ENCODE data around the gene PTOV1. TPM values are rescaled to one million over a fixed set of nuclear protein-coding genes. Genes with fewer than 3 reads are reported as not detected.

Gene PTOV1
- total RNA-seq, 1 experiment from 2014 or later = 139 TPM

DNA sequence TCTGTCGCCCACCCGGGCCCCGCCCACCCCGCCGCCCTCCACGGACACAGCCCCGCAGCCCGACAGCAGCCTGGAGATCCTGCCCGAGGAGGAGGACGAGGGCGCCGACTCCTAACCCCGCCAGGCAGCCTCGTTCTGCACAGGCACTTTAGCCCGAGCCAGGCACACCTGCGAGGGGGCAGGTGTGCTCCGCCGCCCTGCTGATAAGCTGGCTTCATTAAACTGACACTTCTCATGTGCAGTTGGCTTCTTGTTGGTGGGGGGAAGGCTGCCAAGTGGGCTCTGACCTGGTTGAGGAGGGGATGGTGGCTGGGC, 37.5 kb downstream of the PTOV1 start:
- no peak for DNase-seq (ENCODE audit: low spot score)

DNA sequence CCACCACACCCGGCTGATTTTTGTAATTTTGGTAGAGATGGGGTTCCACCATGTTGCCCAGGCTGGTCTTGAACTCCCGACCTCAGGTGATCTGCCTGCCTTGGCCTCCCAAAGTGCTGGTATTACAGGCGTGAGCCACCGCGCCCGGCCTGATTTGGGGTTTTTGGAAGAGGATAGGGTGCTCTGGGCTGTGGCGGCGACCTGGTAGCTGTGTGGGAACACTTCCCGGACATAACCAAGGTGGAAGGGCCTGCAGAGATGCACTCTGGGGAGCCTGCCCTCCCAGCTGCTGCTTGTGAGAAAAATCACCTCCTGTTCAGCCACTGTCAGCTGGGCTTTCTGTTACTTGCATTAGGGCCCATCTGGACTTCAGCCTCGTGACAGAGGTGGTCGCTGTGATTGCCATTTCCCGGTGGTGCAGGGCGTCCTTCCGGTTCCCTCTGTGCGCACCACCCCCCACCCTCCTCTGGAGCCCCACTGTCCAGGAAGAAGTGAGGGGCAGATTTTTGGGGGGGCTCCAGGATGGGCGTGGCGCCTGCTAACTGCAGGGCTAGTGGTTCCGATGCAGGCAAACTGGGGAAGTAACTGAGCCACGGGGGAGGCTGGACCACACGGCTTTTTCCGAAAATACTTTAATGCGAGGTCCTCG, 38.2 kb downstream of the PTOV1 start:
- DNase-seq (ENCODE audit: low spot score) = no peak

DNA sequence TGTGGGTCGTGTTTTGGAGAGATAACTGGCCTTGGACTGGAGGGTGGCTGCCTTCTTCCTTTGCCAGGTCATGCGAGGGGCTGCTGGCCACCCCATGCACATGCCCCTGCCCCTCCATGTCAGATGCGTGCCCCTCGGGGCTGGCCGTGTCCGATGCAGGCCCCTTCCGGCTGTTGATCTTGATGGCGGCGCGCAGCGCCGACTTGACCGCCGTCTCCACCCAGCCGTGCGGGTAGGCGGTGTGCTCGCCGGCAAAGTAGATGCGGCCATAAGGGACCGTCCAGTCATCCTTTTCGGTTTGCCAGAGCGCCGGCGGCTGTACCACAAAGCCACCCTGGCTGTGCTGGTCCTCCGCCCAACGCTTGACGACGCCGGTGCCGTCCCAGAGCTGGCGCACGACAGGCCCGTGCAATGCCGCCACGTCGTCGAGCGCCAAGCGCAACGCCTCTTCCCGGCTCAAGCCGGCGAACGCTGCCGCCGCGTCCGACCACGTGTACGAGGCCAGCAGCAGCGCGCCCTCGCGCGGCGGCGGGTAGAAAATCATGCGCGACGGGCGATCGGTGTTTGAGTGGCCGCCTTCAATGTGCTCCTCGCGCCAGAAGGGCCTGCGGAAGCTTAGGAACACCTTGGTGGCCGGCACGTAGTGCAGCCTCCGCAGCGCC, 38.9 kb downstream of the PTOV1 start:
- DNase-seq (ENCODE audit: low spot score) = no peak

DNA sequence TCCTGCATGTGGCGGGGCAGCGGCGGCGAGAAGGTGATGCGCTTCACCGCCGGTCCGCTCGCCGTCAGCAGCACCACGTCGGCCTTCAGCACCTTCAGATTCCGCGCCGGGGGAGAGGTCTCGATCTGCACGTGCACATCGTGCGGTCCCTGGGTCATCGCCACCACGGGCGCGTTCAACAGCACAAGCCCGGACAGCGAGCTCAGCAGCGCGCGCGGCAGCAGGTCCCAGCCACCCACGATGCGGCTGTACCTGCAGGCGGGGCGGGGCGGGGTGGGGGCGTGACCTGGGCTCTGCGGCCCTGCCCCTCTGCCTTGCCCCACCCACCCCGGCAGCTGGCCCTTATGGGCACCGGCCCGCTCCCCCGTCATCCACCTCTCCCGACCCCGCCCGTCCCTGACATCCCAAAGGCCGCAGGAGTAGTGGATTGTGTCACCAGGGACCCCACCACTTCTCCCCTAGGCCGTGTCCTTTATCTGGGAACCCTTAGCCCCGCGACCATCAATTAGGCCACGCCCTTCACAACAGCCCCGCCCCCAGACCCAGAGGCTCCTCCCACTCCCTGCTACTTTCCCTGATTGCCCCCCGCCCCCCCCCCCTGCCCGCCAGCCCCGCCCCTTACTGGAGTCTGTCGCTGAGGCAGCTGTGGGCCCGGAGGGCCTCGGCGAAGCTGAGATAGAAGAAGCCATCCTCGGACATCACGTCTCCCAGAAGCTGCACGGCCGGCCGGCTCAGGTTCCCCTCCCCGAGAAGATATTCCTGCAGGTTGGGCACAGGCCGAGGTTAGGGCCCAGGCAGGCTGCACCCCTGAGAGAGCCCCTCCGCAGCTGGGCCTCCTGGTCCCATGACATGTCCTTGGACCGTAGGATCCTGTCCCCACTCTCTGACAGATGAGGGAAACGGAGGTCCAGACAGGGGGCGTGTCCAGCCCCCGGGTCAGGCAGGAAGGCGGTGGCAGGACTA, 39.7 kb downstream of the PTOV1 start:
- no peak for DNase-seq (ENCODE audit: low spot score)

DNA sequence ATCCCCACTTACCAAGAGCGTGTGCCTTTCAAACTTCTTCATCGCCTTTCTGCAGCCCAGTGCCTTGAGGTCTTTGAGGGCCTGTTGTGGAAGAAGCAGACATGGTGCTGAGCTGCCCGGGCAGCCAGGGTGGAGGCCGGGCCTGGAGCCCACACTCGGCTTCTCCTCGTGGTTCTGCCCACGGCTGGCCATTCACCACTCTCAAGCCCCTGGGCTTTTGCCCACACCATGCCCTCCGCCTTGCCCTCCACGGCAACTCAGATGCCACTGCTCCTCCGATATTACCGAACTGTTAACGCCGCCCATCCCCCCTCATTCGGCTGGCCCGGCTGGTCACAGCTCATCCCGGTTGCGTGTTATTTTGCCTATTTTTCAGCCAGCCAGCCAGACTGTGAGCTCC, 40.4 kb downstream of the PTOV1 start:
- no peak for DNase-seq (ENCODE audit: low spot score)

DNA sequence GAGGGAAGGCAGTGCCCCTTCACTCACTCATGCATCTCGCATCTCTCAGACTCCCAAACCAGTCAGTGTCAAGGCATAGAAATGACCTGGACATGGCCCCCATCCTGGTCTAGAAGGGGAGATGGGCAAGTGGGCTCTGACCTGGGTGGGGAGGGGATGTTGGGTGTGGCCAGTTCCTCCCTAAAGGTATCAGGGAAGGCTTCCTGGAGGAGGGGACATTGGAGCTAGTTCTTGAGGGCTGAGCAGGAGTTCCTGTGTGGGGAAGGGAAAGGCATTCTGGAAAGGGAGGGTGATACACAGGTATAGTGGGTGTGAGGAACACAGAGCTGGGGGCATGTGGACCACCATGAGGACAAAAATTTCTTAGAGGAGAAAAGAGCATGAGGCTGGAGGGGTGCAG, 41.8 kb downstream of the PTOV1 start:
- DNase-seq (ENCODE audit: low spot score) = no peak

DNA sequence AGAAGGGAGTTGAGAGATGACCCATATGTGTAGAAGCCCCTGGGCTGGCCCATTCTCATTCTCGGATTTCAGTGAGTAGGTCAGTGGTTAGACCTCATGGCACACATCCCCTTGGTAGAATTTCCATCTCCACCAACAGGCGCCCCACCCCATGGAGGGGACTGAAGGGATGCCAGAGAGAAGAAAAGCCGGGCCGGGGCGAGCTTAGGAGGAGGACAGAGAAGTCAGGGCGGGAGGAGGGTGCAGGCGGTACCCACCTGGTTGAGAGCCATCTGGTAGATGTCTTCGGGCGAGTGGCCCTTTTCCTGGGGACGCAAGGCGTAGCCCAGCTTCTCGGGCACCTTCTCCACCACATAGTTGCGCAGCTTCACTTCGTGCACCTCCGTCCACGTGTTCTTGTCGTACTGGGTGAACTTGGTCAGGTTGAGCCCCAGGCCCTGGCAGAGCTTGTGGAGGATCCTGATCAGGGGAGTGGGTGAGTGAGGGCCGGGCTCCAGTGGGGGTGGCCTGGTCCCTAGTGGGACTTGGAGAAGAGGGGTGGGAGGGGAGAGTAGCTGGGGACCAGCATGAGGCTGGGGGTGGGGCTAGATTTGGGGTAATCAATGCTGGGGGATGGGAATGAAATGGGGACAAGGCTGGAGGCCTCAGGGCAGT, 43.2 kb downstream of the PTOV1 start:
- no peak for DNase-seq (ENCODE audit: low spot score)

DNA sequence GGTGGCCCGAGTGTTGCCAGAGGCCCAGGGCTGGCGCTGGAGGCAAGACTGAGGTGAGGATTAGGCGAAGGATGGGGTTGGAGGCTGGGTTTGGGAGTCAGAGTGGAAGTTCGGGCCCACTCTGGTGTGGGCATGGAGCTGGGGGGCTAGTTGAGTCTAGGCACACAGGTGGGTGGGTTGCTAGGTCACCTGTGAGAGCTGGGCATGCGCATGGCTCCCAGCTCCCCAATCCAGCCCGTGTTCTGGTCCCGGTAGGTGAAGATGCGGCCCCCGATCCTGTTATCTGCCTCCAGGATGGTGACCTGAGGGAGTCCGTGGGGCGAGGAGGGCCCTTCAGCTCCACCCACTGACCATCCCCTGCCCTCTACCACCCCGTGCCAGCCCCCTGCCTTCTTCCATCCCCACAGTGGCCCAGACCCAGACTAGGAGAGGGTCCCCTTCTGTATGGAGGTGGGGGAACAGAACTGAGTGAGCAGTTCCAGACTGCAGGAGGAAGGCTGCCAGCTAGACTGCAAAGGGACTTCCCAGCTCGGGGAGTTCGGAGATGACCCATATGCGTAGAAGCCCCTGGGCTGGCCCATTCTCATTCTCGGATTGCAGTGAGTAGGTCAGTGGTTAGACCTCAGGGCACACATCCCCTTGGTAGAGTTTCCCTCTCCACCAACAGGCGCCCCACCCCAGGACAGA, 44.1 kb downstream of the PTOV1 start:
- DNase-seq (ENCODE audit: low spot score) = no peak

DNA sequence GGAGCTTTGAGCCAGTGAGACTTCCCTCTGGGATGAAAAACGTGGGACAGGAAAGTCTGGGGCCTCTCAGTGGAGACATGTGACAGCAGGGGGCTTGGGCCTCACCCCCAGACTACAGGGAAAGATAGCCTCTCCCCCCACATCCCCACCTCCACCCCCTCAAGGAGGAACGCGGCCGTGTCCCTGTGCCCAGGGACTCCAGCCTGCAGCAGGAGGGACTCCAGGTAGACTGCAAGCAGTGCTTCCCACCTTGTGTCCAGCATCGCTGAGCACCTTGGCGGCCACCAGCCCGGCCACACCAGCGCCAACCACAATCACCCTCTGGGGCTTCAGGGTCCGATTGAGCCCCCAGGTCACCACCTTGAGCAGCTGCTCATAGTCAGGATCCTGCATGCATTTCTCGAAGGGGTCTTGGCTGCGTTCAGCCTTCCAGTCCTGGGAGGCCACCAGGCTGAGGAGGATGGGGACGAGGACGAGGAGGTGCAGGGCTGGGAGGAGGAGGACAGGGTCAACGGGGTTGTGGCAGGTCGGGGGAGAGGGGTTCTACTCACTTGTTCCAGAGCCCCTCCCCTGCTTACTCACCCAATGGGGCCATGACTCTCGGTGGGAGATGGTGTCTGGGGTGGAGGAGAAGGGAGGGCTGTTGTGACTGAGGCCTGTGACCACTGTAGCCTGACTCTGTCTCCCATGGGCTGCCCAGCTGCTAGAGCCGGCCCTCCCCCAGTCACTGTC, 44.8 kb downstream of the PTOV1 start:
- no peak for DNase-seq (ENCODE audit: low spot score)

DNA sequence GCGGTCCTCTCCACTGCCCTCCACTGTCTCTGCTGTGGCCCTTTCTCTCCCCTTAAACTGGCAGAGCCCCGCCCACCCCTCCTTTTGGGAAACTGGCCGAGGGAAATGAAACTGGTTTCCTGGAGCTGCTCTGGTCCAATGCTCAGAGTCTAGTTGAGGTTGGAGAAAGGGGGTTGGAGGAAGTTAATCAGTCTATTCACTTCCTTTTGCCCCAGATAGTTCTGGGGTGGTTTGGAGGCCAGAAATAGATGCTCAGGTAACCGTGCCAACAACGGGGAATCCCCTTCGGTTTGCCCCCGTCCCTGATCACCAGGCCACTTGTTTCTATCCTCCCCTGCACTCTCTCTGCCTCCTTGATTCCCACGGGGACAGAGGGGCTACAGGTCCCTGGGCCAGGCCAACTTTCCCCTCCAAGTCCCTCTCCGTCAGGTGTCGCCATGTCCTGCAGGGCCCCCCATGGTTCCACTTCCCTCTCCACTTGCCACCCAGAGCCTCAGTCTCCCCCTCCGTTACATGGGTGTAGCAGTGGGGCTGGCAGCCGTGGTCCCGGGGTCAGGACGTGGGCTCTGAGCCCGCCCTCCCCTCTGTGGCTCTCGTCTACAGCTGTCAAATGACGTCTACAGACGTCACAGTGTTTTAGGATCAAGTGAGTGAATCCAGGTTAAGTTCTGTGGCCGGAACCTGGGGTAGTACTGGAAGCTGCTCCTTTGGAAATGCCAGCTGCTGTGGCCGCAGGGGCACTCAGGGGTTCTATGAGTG, 46.1 kb downstream of the PTOV1 start, which contains the start of gene IL4I1:
Gene IL4I1, minus strand, starts transcription at position 25 of the 759 bp plus-strand sequence. CDS start 727 bp downstream, outside the sequence.
- DNase-seq (ENCODE audit: low spot score) = peak; percentile 84

DNA sequence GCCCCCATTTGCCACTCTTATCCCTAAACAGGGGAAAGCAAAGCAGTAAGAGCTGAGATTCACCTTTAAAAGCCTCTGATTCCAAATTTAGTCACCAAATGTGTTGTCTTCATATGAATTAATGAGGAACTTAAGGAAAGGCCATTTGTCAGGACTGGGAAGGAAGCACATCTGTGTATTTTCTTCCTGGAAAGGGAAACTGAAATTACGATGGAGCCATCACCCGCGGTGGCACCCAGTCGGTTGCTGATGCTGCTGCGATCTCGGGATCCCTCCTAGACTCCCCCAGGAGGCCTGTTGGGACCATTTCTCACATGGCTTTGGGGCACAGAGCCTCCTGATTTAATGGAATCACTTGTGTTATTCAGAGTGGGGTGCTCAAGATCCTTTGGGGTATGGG, 53.2 kb downstream of the PTOV1 start:
- no peak for DNase-seq (ENCODE audit: low spot score)

DNA sequence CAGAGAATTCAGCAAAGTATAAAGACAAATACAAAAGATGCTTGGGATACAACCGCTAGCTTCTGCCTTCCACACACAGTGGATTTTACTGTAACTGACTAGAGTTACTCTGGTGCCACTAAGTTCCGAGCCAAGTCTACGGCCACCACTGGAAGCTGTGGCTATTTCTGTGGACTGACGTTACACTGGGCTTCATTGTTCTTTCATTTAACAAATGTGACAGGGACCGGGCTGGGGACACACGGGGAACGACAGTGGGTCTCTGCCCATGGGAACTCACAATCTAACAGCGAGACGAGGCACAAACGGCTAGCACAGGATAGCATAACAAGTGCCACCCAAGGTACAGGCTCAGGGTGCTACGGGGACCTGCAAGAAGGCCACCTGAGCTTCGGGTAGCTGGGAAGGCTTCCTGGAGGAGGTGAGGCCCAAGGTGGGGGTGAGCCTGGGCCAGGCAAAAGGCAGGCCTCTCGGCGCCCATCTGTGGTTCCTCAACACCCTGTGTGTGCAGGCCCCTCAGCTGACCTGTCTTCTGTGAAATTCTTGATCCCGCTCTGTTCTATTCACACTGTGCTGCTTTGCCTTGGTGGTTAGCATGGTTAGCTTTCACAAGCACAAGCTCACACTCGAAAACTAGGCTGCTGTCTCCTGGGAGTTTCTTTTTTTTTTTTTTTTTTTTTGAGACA, 56.1 kb downstream of the PTOV1 start:
- no peak for DNase-seq (ENCODE audit: low spot score)

DNA sequence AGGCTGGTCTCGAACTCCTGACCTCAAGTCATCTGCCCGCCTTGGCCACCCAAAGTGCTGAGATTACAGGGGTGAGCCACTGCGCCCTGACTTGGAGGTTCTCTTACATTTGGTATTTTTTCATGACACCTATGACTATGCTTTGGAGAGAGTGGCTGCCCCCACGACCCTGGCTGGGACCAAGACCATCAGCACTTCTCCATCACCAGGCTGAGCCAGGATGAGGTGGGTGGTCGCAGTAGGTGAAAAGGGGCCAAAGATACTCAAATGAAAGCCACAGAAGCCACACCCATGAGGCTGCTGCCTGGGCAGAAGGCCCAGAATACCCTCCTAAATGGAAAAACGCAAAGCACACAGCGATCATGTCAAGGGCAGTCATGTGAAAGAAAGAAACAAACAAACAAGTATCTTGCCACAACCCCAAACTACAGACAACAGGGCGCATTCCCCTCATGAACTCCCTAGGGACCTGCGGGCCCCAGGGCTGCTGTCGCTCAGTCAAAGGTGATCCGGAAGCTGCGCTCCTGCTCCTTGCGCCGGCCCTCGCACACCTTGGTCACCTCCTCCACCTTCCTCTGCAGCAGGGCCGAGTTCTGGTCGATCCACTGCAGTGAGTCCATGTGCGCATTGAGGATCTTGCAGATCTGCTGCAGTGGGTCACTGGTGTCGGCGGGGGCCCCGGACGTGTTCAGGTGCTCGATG, 56.9 kb downstream of the PTOV1 start:
- no peak for DNase-seq (ENCODE audit: low spot score)

DNA sequence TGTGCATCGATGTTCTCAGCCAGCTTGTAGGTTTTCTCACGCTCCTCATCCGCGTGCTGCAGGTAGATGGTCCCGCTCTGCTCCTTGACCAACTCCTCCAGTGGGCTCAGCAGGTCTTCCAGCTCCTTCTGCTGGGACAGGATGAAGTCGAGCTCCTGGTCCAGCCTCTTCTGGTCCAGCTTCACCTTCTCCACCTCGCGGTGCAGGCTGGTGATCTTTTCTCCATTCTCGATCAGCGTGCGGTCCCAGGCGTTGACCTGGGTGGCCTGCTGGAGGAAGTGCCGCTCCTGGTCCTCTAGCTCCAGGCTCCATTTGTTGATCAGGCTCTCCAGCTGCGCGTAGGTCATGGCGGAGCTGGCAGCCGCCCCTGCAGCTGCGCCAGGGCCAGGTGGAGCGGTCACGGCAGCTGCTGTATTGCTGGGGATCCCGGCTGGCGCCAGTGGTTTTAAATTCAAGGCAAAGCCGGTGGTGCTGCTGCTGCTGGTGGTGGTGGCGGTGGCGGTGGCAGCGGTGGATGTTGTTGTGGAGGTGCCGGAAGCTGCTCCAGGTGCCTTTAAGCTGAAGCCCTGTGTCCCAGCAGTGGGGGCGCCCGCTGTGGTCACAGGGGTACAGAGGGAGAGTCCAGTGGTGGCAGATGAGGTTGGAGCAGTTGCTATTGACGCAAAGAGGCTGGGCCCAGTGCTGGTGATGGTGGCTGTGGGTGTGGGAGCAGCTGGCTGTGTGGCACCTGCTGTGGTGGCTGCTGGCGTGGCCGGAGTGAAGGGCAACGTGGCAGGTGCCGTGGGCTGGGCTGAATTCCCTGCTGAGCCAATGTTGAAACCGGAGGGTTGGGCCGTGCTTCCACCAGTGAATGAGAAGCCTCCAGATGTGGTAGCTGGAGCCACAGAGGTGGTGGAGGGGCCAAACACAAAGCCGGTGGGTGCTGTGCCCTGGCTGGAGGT, 57.8 kb downstream of the PTOV1 start:
- DNase-seq (ENCODE audit: low spot score) = no peak

DNA sequence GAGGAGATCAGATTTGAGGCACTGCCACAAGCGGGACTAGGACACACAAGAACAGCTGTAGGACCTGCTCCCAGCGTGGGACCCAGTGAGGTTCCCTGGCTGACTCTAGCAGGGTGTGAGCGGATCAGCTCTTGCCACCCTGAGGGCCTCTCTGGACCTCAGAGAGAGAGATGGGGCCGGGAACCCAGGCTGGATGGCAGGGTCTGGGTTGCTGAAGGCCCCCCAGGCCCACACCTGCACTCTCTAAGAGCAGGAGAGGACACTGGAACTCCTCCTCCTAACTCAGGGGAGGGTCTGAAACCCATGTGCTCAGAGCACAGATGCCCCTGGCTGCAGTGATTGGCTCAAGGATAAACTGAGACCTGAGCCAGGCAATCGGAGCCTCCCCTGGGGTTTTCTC, 59.2 kb downstream of the PTOV1 start:
- no peak for DNase-seq (ENCODE audit: low spot score)

Measured in A172 (cell line).